H9 (cell line): ENCODE results near the gene KCNMA1. TPM values are rescaled to one million over a fixed set of nuclear protein-coding genes. Genes with fewer than 3 reads are reported as not detected.

Experiments
- DNase-seq: peaks from one replicate; pipeline ENCODE4 v3.0.0-alpha.2; 2017
- H2AFZ ChIP-seq: one replicate; pipeline ENCODE4 v1.6.1; 2013; ENCODE audit warnings: mild to moderate bottlenecking, low read length, control low read depth, moderate library complexity
- H2AK5ac ChIP-seq: 2 replicates; pipeline ENCODE4 v1.6.1; 2013; ENCODE audit warnings: low read length, control low read depth, mixed read lengths; ENCODE audit not compliant: insufficient read length
- H2BK120ac ChIP-seq: one replicate; pipeline ENCODE4 v1.6.1; 2013; ENCODE audit warnings: low read depth, mild to moderate bottlenecking, low read length, control low read depth, inconsistent platforms; ENCODE audit not compliant: poor library complexity, severe bottlenecking
- H2BK12ac ChIP-seq: 2 replicates; pipeline ENCODE4 v1.6.1; 2013; ENCODE audit warnings: low read length, control low read depth, mixed read lengths, low read depth; ENCODE audit not compliant: insufficient read length
- H2BK15ac ChIP-seq: 2 replicates; pipeline ENCODE4 v1.6.1; 2013; ENCODE audit warnings: low read depth, low read length, control low read depth
- H2BK20ac ChIP-seq: one replicate; pipeline ENCODE4 v1.6.1; 2013; ENCODE audit warnings: low read depth, mild to moderate bottlenecking, low read length, control low read depth, inconsistent platforms; ENCODE audit not compliant: poor library complexity, severe bottlenecking
- H2BK5ac ChIP-seq: 2 replicates; pipeline ENCODE4 v1.6.1; 2013; ENCODE audit warnings: low read length, control low read depth, mixed read lengths; ENCODE audit not compliant: insufficient read length
- H3K14ac ChIP-seq: 2 replicates; pipeline ENCODE4 v1.6.1; 2013; ENCODE audit warnings: low read length, control low read depth; ENCODE audit not compliant: insufficient read depth
- H3K18ac ChIP-seq: 2 replicates; pipeline ENCODE4 v1.6.1; 2013; ENCODE audit warnings: low read depth, mild to moderate bottlenecking, mixed read lengths, low read length, control low read depth; ENCODE audit not compliant: insufficient read length
- H3K23ac ChIP-seq: 2 replicates; pipeline ENCODE4 v1.6.1; 2013; ENCODE audit warnings: low read length, control low read depth, mixed read lengths, low read depth; ENCODE audit not compliant: insufficient read length
- H3K23me2 ChIP-seq: 2 replicates; pipeline ENCODE4 v1.6.1; 2013; ENCODE audit warnings: low read depth, mild to moderate bottlenecking, mixed read lengths, low read length, control low read depth; ENCODE audit not compliant: insufficient read length, poor library complexity, severe bottlenecking
- H3K27ac ChIP-seq: 2 replicates; pipeline ENCODE4 v1.5.1; 2013; ENCODE audit warnings: low read length, control low read depth, mixed read lengths, low read depth; ENCODE audit not compliant: insufficient read length
- H3K27me3 ChIP-seq: 2 replicates; pipeline ENCODE4 v1.6.1; 2013; ENCODE audit warnings: low read length, control low read depth, inconsistent platforms; ENCODE audit not compliant: insufficient read depth
- H3K4ac ChIP-seq: 2 replicates; pipeline ENCODE4 v1.6.1; 2013; ENCODE audit warnings: low read depth, mild to moderate bottlenecking, control low read depth, inconsistent platforms, low read length, moderate library complexity
- H3K4me1 ChIP-seq: 2 replicates; pipeline ENCODE4 v1.6.1; 2013; ENCODE audit warnings: low read length, control low read depth, inconsistent platforms; ENCODE audit not compliant: insufficient read depth
- H3K4me2 ChIP-seq: 2 replicates; pipeline ENCODE4 v1.6.1; 2013; ENCODE audit warnings: low read length, control low read depth, mixed read lengths; ENCODE audit not compliant: insufficient read length, insufficient read depth
- H3K56ac ChIP-seq: 2 replicates; pipeline ENCODE4 v1.6.1; 2013; ENCODE audit warnings: low read depth, mild to moderate bottlenecking, mixed read lengths, low read length, control low read depth; ENCODE audit not compliant: insufficient read length
- H3K79me1 ChIP-seq: 2 replicates; pipeline ENCODE4 v1.6.1; 2013; ENCODE audit warnings: low read depth, mild to moderate bottlenecking, moderate library complexity, low read length, control low read depth, inconsistent platforms; ENCODE audit not compliant: insufficient read depth, poor library complexity, severe bottlenecking
- H3K79me2 ChIP-seq: 2 replicates; pipeline ENCODE4 v1.6.1; 2013; ENCODE audit warnings: low read length, control low read depth, inconsistent platforms; ENCODE audit not compliant: insufficient read depth
- H3K9ac ChIP-seq: 2 replicates; pipeline ENCODE4 v1.6.1; 2013; ENCODE audit warnings: low read length, control low read depth, mixed read lengths; ENCODE audit not compliant: insufficient read length; ENCODE audit errors: extremely low read depth
- H3K9me3 ChIP-seq: one replicate; pipeline ENCODE4 v1.6.1; 2013; ENCODE audit warnings: low read depth, low read length, inconsistent platforms; ENCODE audit not compliant: control insufficient read depth
- H3T11ph ChIP-seq: one replicate; pipeline ENCODE4 v1.6.1; 2013; ENCODE audit warnings: mild to moderate bottlenecking, low read length, control low read depth, inconsistent platforms
- H4K20me1 ChIP-seq: one replicate; pipeline ENCODE4 v1.6.1; 2013; ENCODE audit not compliant: control insufficient read depth, insufficient read length, insufficient read depth
- H4K5ac ChIP-seq: 2 replicates; pipeline ENCODE4 v1.6.1; 2013; ENCODE audit warnings: low read depth, mild to moderate bottlenecking, mixed read lengths, low read length, control low read depth; ENCODE audit not compliant: insufficient read length
- H4K8ac ChIP-seq: replicated peaks from 2 replicates; pipeline ENCODE4 v1.6.1; 2013; ENCODE audit warnings: low read length, control low read depth, mixed read lengths, low read depth; ENCODE audit not compliant: insufficient read length
- H4K91ac ChIP-seq: 2 replicates; pipeline ENCODE4 v1.6.1; 2013; ENCODE audit warnings: low read depth, mild to moderate bottlenecking, moderate library complexity, mixed read lengths, low read length, control low read depth; ENCODE audit not compliant: insufficient read length
- H3K27ac Mint-ChIP-seq, 3 experiments: 2 replicates in 2 of 3; 3 replicates in 1 of 3; pipeline ENCODE4 v1.8.0; 2020 to 2021; ENCODE audit warnings: mixed read lengths in 3 of 3, mild to moderate bottlenecking in 1 of 3, moderate library complexity in 1 of 3
- H3K27me3 Mint-ChIP-seq: 2 replicates; pipeline ENCODE4 v1.8.0; 2021; ENCODE audit warnings: low read depth, mild to moderate bottlenecking, moderate library complexity, mixed read lengths
- H3K36me3 Mint-ChIP-seq, 3 experiments: 2 replicates in 2 of 3; 3 replicates in 1 of 3; pipeline ENCODE4 v1.8.0; 2020 to 2021; ENCODE audit warnings: low read depth in 3 of 3, mixed read lengths in 3 of 3; ENCODE audit not compliant: insufficient read depth in 1 of 3
- H3K4me1 Mint-ChIP-seq, 2 experiments: 2 replicates each; pipeline ENCODE4 v1.8.0; 2020; ENCODE audit warnings: mixed read lengths in 2 of 2
- H3K4me3 Mint-ChIP-seq, 2 experiments: 2 replicates in 1 of 2; 3 replicates in 1 of 2; pipeline ENCODE4 v1.8.0; 2020 to 2021; ENCODE audit warnings: mild to moderate bottlenecking in 2 of 2, mixed read lengths in 2 of 2, moderate library complexity in 1 of 2
- H3K9me3 Mint-ChIP-seq, 2 experiments: 2 replicates in 1 of 2; 3 replicates in 1 of 2; pipeline ENCODE4 v1.8.0; 2020; ENCODE audit warnings: mild to moderate bottlenecking in 2 of 2, mixed read lengths in 2 of 2, moderate library complexity in 1 of 2
- WGBS: extraction: QIAGEN DNeasy Blood & Tissue Kit; methylation state at CpG from one replicate; pipeline ENCODE4 v1.1.7; 2013; ENCODE audit warnings: missing lambda C conversion rate, low lambda C conversion rate, mixed read lengths; ENCODE audit not compliant: insufficient read length; ENCODE audit errors: extremely low coverage; 5-methylcytosine and 5-hydroxymethylcytosine counted together
- total RNA-seq: library from RNA; stranded (reverse); gene quantifications from 2 replicates; pipeline ENCODE4 v1.2.1, GENCODE V29; 2021
- TF ChIP-seq, protein P1 (sequence below): fragments of 200-600 bp; sonication (generic); conservative IDR thresholded peaks from 3 replicates; pipeline ENCODE4 v1.8.0; 2021; ENCODE audit warnings: antibody characterized with exemption, mild to moderate bottlenecking

Gene KCNMA1
- total RNA-seq, 1 experiment from 2014 or later = 2.0 TPM

DNA sequence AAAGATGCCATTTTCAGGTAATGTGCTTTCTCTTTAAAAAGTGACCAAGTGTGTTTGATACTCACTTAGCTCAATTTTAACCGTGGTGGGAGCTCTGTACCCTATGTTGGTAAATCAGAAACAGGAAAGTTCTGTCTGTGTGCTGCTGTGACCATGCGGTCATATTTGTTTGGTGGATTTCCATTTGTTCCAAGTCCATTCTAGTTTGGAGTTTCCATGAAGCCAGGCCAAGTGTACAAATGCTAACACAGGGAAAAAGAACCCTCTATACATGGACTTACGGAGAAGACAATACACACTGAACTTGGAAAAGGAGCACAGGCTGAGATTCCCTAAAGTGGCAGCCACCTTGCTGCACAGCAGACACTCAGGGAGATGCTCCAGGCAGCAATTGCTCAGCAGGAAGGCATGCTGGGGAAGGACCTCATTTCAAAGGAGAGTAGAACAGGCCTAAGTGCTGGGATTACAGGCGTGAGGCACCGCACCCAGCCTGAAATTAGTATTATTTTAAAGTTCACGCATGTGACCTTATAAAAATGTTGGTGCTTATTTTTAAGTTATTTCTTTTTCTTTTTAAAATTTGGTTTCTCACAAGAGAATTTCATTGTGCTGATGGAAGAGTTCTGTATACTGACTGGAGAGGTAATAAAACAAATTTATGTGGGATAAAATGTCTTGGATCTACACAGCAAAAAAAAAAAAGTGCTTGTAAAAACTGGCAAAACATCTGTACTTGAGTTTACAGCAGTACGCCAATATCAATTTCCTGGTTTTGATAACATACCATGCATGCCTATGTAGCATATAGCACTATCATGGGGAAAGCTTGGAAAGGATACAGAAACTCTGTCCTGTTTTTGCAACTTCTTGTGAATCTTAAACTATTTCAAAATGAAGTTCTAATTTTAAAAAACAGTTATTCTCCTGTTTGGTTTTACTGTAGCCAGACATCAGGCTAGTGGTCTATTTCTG lies 436.2 kb downstream of the KCNMA1 start:
- H3K56ac ChIP-seq = no peak overlapping the region
- H3K79me1 ChIP-seq = no peaks in the 10 kb centered on the region
- no peak overlapping the region for H3K27ac ChIP-seq
- no peak overlapping the region for H3K4me2 ChIP-seq
- no peak overlapping the region for H3K4ac ChIP-seq
- no peak overlapping the region for H3K18ac ChIP-seq
- H2AK5ac ChIP-seq = no peak overlapping the region
- H4K5ac ChIP-seq = no peak overlapping the region
- no peak for DNase-seq
- H3K27me3 ChIP-seq = no peaks in the 10 kb centered on the region
- H2BK5ac ChIP-seq = no peak overlapping the region
- H2BK15ac ChIP-seq = no peak overlapping the region
- no peak overlapping the region for H3K9ac ChIP-seq
- no peak overlapping the region for H3K27ac Mint-ChIP-seq
- H3K4me1 Mint-ChIP-seq = peaks cover 5 to 12% of the 10 kb centered on the region in 2 experiments
- no peak overlapping the region for H3K4me3 Mint-ChIP-seq
- WGBS = no CpG with 5 or more reads among the region's 7 CpGs
- H3K9me3 ChIP-seq = no peaks in the 10 kb centered on the region
- H3K4me1 ChIP-seq = no peaks in the 10 kb centered on the region; the same call in 1 of the 2 replicates
- H4K91ac ChIP-seq = no peak overlapping the region
- H3T11ph ChIP-seq = no peak overlapping the region
- no peaks in the 10 kb centered on the region for H3K79me2 ChIP-seq
- H2BK120ac ChIP-seq = no peak overlapping the region
- H3K27me3 Mint-ChIP-seq = peaks cover 3% of the 10 kb centered on the region; the same call in 1 of the 2 replicates
- H3K23me2 ChIP-seq = no peaks in the 10 kb centered on the region
- peaks cover 0 to 4% of the 10 kb centered on the region in 2 experiments; a peak in 2 of 5 replicates for H3K9me3 Mint-ChIP-seq
- no peaks in the 10 kb centered on the region for H4K20me1 ChIP-seq
- H3K36me3 Mint-ChIP-seq = peaks cover 0 to 3% (median 3%) of the 10 kb centered on the region in 3 experiments; a peak in 1 of 7 replicates
- H3K14ac ChIP-seq = no peak overlapping the region
- no peak overlapping the region for H2AFZ ChIP-seq
- H2BK12ac ChIP-seq = no peak overlapping the region
- TF ChIP-seq, protein P1, sequence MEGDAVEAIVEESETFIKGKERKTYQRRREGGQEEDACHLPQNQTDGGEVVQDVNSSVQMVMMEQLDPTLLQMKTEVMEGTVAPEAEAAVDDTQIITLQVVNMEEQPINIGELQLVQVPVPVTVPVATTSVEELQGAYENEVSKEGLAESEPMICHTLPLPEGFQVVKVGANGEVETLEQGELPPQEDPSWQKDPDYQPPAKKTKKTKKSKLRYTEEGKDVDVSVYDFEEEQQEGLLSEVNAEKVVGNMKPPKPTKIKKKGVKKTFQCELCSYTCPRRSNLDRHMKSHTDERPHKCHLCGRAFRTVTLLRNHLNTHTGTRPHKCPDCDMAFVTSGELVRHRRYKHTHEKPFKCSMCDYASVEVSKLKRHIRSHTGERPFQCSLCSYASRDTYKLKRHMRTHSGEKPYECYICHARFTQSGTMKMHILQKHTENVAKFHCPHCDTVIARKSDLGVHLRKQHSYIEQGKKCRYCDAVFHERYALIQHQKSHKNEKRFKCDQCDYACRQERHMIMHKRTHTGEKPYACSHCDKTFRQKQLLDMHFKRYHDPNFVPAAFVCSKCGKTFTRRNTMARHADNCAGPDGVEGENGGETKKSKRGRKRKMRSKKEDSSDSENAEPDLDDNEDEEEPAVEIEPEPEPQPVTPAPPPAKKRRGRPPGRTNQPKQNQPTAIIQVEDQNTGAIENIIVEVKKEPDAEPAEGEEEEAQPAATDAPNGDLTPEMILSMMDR = no peak
- no peak overlapping the region for H3K23ac ChIP-seq
- H4K8ac ChIP-seq = no peak overlapping the region
- H2BK20ac ChIP-seq = no peak overlapping the region
